HepG2 (cell line): Measurements from ENCODE around the gene XRCC3. TPM values are rescaled to one million over a fixed set of nuclear protein-coding genes. Genes with fewer than 3 reads are reported as not detected.

Experiments
- ATF7-NPFF ChIP-seq: sonication (generic); formaldehyde crosslinking; IDR thresholded peaks from 2 replicates; pipeline ENCODE4 v1.8.1; 2023; ENCODE audit warnings: mild to moderate bottlenecking, low read depth, missing genetic modification reagents, moderate library complexity
- HMGXB3 ChIP-seq: sonication (generic); formaldehyde crosslinking; IDR thresholded peaks from 2 replicates; pipeline ENCODE4 v1.4.0; 2020; ENCODE audit warnings: missing genetic modification reagents, borderline replicate concordance
- JUNB ChIP-seq: sonication (generic); formaldehyde crosslinking; IDR thresholded peaks from 2 replicates; pipeline ENCODE4 v1.8.0; 2022; ENCODE audit warnings: missing genetic modification reagents, mild to moderate bottlenecking, borderline replicate concordance
- KLF13 ChIP-seq: sonication (generic); formaldehyde crosslinking; IDR thresholded peaks from 2 replicates; pipeline ENCODE4 v1.4.0; 2020; ENCODE audit warnings: mild to moderate bottlenecking, missing genetic modification reagents
- MED1 ChIP-seq: sonication (generic); formaldehyde crosslinking; IDR thresholded peaks from 2 replicates; pipeline ENCODE4 v1.4.0; 2020; ENCODE audit warnings: missing genetic modification reagents
- MIER2 ChIP-seq: IDR thresholded peaks from 2 replicates; pipeline ENCODE4 v1.6.1; 2016; ENCODE audit warnings: missing biosample characterization, missing genetic modification reagents
- MXD1 ChIP-seq: sonication (generic); formaldehyde crosslinking; IDR thresholded peaks from 2 replicates; pipeline ENCODE4 v1.4.0; 2020; ENCODE audit warnings: mild to moderate bottlenecking, missing genetic modification reagents
- POLR2A ChIP-seq, 2 experiments: IDR thresholded peaks; 2 replicates each; pipeline ENCODE4 v1.6.1; 2011; ENCODE audit warnings: low read depth in 2 of 2, low read length in 2 of 2, mild to moderate bottlenecking in 1 of 2, moderate library complexity in 1 of 2; ENCODE audit not compliant: insufficient read depth in 1 of 2
- SCMH1 ChIP-seq: sonication (generic); formaldehyde crosslinking; IDR thresholded peaks from 2 replicates; pipeline ENCODE4 v1.9.0; 2021; ENCODE audit warnings: missing genetic modification reagents, mild to moderate bottlenecking, borderline replicate concordance
- SOX5 ChIP-seq: IDR thresholded peaks from 2 replicates; pipeline ENCODE4 v1.6.1; 2016; ENCODE audit warnings: borderline replicate concordance
- THAP11 ChIP-seq: IDR thresholded peaks from 2 replicates; pipeline ENCODE4 v1.6.1; 2016; ENCODE audit warnings: missing biosample characterization, missing genetic modification reagents
- TRIM24 ChIP-seq: sonication (generic); formaldehyde crosslinking; IDR thresholded peaks from 2 replicates; pipeline ENCODE4 v1.8.0; 2022; ENCODE audit warnings: mild to moderate bottlenecking, missing genetic modification reagents
- ZBTB7B ChIP-seq: sonication (generic); formaldehyde crosslinking; IDR thresholded peaks from 2 replicates; pipeline ENCODE4 v1.4.0; 2020; ENCODE audit warnings: missing genetic modification reagents
- ZFAT ChIP-seq: sonication (generic); formaldehyde crosslinking; conservative IDR thresholded peaks from 2 replicates; pipeline ENCODE4 v1.8.1; 2023; ENCODE audit warnings: missing genetic modification reagents, inconsistent platforms
- ZKSCAN8 ChIP-seq: IDR thresholded peaks from 2 replicates; pipeline ENCODE4 v1.6.1; 2016; ENCODE audit warnings: borderline replicate concordance, missing genetic modification reagents, missing compliant biosample characterization
- ZNF121 ChIP-seq: sonication (generic); formaldehyde crosslinking; IDR thresholded peaks from 2 replicates; pipeline ENCODE4 v1.5.0; 2020; ENCODE audit warnings: mild to moderate bottlenecking, missing genetic modification reagents
- ZNF276 ChIP-seq: sonication (generic); formaldehyde crosslinking; IDR thresholded peaks from 2 replicates; pipeline ENCODE4 v1.4.0; 2020; ENCODE audit warnings: mild to moderate bottlenecking, low read depth, missing genetic modification reagents
- ZNF619 ChIP-seq: sonication (generic); formaldehyde crosslinking; IDR thresholded peaks from 2 replicates; pipeline ENCODE4 v1.4.0; 2020; ENCODE audit warnings: mild to moderate bottlenecking, missing genetic modification reagents
- ZNF639 ChIP-seq: conservative IDR thresholded peaks from 2 replicates; pipeline ENCODE4 v1.6.1; 2018; ENCODE audit warnings: missing genetic modification reagents
- ZNF703 ChIP-seq: sonication (generic); formaldehyde crosslinking; IDR thresholded peaks from 2 replicates; pipeline ENCODE4 v1.5.1; 2020; ENCODE audit warnings: missing genetic modification reagents, mild to moderate bottlenecking, moderate library complexity, borderline replicate concordance
- ZNF879 ChIP-seq: sonication (generic); formaldehyde crosslinking; IDR thresholded peaks from 2 replicates; pipeline ENCODE4 v1.8.1; 2023; ENCODE audit warnings: missing genetic modification reagents
- ZSCAN31 ChIP-seq: sonication (generic); formaldehyde crosslinking; IDR thresholded peaks from 2 replicates; pipeline ENCODE4 v1.5.0; 2020; ENCODE audit warnings: low read depth, mild to moderate bottlenecking, missing genetic modification reagents
- polyA plus RNA-seq, 8 experiments: library from polyadenylated mRNA; depleted of rRNA in 3 of 8; stranded (reverse) in 7 of 8; unstranded in 1 of 8; fragments of >200 nt; fragmentation: Illumina TruSeq in 4 of 8; extraction: Trizol in 4 of 8; gene quantifications; 2 replicates each; pipeline versions ENCODE4 v1.2.1 to v1.2.3, GENCODE V29; 2011 to 2016; ENCODE audit warnings: low read depth in 4 of 8, missing spikeins in 1 of 8, mixed read lengths in 1 of 8; ENCODE audit not compliant: insufficient read depth in 1 of 8
- total RNA-seq, 5 experiments: library from RNA; depleted of rRNA; stranded (reverse); fragments of >200 nt; fragmentation: Illumina TruSeq; extraction: Trizol; gene quantifications; 2 replicates each; pipeline ENCODE4 v1.2.3, GENCODE V29; 2016; ENCODE audit warnings: low read depth in 1 of 5

XRCC3 gene
- total and polyA plus RNA-seq, 2 of the 13 experiments (the other 11 are each of a cell fraction or from before 2014, with no cell fraction given) = 5.4 to 25.8 TPM

GRCh38 chr14:103715052-103716000 lies at the start of gene XRCC3, which contains the start of gene ZFYVE21 (continued):
- TF ChIP-seq SCMH1 (CRISPR knock-in tag) (no peak), ZSCAN31 (CRISPR knock-in tag) (0 out of 2 replicates have a peak, but pooled peaks have one; percentile 9), JUNB (peak; percentile 19; the same call in 1 of the 2 replicates), THAP11 (CRISPR knock-in tag) (peak; percentile 78), ZNF121 (CRISPR knock-in tag) (no peak), KLF13 (CRISPR knock-in tag) (no peak), ZNF639 (CRISPR knock-in tag) (peak; percentile 66), MED1 (peak; percentile 9; the same call in 1 of the 2 replicates), POLR2A (IDR thresholded peaks at IDR 0.05; ENCODE audit: insufficient read depth in 1 of 2, low read depth in 2 of 2, low read length in 2 of 2) (peak; percentile 59 to 92), MXD1 (CRISPR knock-in tag) (peak; percentile 30; the same call in 1 of the 2 replicates), ZNF703 (CRISPR knock-in tag) (no peak), ATF7-NPFF (CRISPR knock-in tag) (peak; percentile 70; the same call in 1 of the 2 replicates), ZFAT (CRISPR knock-in tag) (no peak), SOX5 (CRISPR knock-in tag) (0 out of 2 replicates have a peak, but pooled peaks have one; percentile 6), ZBTB7B (CRISPR knock-in tag) (peak; percentile 24; the same call in 1 of the 2 replicates), HMGXB3 (CRISPR knock-in tag) (no peak), ZNF879 (no peak), TRIM24 (CRISPR knock-in tag) (no peak), ZNF619 (CRISPR knock-in tag) (no peak), MIER2 (CRISPR knock-in tag) (no peak), ZKSCAN8 (CRISPR knock-in tag) (no peak), ZNF276 (CRISPR knock-in tag) (no peak; the same call in 1 of the 2 replicates)
